K562 (cell line): ENCODE data around the gene DAB2. TPM values are rescaled to one million over a fixed set of nuclear protein-coding genes. Genes with fewer than 3 reads are reported as not detected.

ENCODE experiments used
- C11orf30 ChIP-seq: fragments of 450-650 bp; IDR thresholded peaks from 2 replicates; pipeline ENCODE4 v1.6.1; 2016; ENCODE audit warnings: low read depth, mild to moderate bottlenecking
- FOXK2 ChIP-seq, 2 experiments: fragments of 450-650 bp; IDR thresholded peaks in 1 of 2; conservative IDR thresholded peaks in 1 of 2; 2 replicates each; pipeline ENCODE4 v1.6.1; 2016; ENCODE audit warnings: low read depth in 2 of 2, mild to moderate bottlenecking in 1 of 2
- HNRNPH1 ChIP-seq: fragments of 200-400 bp; formaldehyde crosslinking; optimal IDR thresholded peaks from 2 replicates; pipeline ENCODE3; 2017; ENCODE audit warnings: low read depth, mild to moderate bottlenecking, low read length, moderate library complexity
- polyA plus RNA-seq, 8 experiments: library from polyadenylated mRNA; depleted of rRNA in 4 of 8; stranded (reverse) in 5 of 8; unstranded in 3 of 8; fragments of >200 nt; fragmentation: Nextera tagmentation in 2 of 8; fragmentation: Illumina TruSeq in 1 of 8; extraction: Ambion mirVana in 2 of 8; extraction: Trizol in 1 of 8; gene quantifications; 2 replicates each; pipeline versions ENCODE4 v1.2.1 to v1.2.3, GENCODE V29; 2011 to 2014; ENCODE audit warnings: inconsistent platforms in 1 of 8, missing spikeins in 1 of 8
- total RNA-seq, 7 experiments: library from RNA; depleted of rRNA in 6 of 7; stranded (reverse); fragments of >200 nt in 6 of 7; fragmentation: Illumina TruSeq in 2 of 7; extraction: Trizol in 2 of 7; gene quantifications; 2 replicates each; pipeline versions ENCODE4 v1.2.1 to v1.2.3, GENCODE V29; 2011 to 2021; ENCODE audit warnings: low replicate concordance in 1 of 7
- TF ChIP-seq, protein P1 (sequence below), 2 experiments: fragments of 450-650 bp in 1 of 2; sonication (generic) in 1 of 2; formaldehyde crosslinking in 1 of 2; IDR thresholded peaks; 2 replicates each; pipeline versions ENCODE4 v1.7.1 to v1.9.0; 2016 to 2022; ENCODE audit warnings: inconsistent platforms in 1 of 2, mild to moderate bottlenecking in 1 of 2, missing genetic modification reagents in 1 of 2

Gene DAB2
- total and polyA plus RNA-seq, 9 of the 15 experiments (the other 6 are each of a cell fraction or from before 2014, with no cell fraction given), result 6.6 to 29.9 (median 24.1) TPM

DNA sequence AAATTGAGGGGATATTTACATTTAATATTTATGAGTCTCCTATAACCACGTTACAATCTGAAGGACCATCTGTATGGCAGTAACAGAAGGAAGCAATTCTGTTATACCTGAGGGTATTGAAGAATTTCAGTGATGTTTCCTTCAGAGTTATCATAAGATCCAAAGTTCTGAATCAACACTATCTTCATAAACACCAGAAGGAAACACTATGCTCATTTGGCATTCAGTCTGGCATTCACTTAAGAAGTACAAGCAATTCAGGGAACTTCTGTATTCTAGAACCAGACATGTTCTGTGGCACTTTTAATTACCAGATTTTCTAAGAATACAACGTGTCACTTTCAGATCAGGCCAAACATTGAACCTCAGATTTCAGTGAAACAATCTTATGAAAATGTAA, 9.6 kb downstream of the DAB2 start (continued):
- TF ChIP-seq, protein P1, sequence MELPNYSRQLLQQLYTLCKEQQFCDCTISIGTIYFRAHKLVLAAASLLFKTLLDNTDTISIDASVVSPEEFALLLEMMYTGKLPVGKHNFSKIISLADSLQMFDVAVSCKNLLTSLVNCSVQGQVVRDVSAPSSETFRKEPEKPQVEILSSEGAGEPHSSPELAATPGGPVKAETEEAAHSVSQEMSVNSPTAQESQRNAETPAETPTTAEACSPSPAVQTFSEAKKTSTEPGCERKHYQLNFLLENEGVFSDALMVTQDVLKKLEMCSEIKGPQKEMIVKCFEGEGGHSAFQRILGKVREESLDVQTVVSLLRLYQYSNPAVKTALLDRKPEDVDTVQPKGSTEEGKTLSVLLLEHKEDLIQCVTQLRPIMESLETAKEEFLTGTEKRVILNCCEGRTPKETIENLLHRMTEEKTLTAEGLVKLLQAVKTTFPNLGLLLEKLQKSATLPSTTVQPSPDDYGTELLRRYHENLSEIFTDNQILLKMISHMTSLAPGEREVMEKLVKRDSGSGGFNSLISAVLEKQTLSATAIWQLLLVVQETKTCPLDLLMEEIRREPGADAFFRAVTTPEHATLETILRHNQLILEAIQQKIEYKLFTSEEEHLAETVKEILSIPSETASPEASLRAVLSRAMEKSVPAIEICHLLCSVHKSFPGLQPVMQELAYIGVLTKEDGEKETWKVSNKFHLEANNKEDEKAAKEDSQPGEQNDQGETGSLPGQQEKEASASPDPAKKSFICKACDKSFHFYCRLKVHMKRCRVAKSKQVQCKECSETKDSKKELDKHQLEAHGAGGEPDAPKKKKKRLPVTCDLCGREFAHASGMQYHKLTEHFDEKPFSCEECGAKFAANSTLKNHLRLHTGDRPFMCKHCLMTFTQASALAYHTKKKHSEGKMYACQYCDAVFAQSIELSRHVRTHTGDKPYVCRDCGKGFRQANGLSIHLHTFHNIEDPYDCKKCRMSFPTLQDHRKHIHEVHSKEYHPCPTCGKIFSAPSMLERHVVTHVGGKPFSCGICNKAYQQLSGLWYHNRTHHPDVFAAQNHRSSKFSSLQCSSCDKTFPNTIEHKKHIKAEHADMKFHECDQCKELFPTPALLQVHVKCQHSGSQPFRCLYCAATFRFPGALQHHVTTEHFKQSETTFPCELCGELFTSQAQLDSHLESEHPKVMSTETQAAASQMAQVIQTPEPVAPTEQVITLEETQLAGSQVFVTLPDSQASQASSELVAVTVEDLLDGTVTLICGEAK (IDR thresholded peaks at IDR 0.05), result no peak
- TF ChIP-seq, protein P1 (CRISPR knock-in tag; IDR thresholded peaks at IDR 0.05), result no peak
- TF ChIP-seq C11orf30, result no peak
- TF ChIP-seq HNRNPH1, result no peak
- TF ChIP-seq FOXK2 (conservative IDR thresholded peaks at IDR 0.05 in 1 of 2, IDR thresholded peaks at IDR 0.05 in 1 of 2; ENCODE audit: low read depth in 2 of 2), result no peak
